Mesothelial cell of epicardium (in vitro differentiated cells): Measurements from ENCODE around the gene NKX2-8. TPM values are rescaled to one million over a fixed set of nuclear protein-coding genes. Genes with fewer than 3 reads are reported as not detected.

Experiments used
- DNase-seq, 2 experiments: peaks; one replicate each; pipeline ENCODE4 v3.0.0; 2021; ENCODE audit warnings: low spot score in 2 of 2; ENCODE audit not compliant: unreplicated experiment in 2 of 2
- H3K27ac Mint-ChIP-seq: 2 replicates; pipeline ENCODE4 v1.8.0; 2021; ENCODE audit warnings: mixed read lengths
- H3K27me3 Mint-ChIP-seq: 2 replicates; pipeline ENCODE4 v1.8.0; 2021; ENCODE audit warnings: low read depth, mixed read lengths
- H3K36me3 Mint-ChIP-seq: 2 replicates; pipeline ENCODE4 v1.8.0; 2021; ENCODE audit warnings: mixed read lengths
- H3K4me1 Mint-ChIP-seq: 2 replicates; pipeline ENCODE4 v1.8.0; 2021; ENCODE audit warnings: mixed read lengths
- H3K4me3 Mint-ChIP-seq: 2 replicates; pipeline ENCODE4 v1.8.0; 2021; ENCODE audit warnings: mild to moderate bottlenecking, moderate library complexity, mixed read lengths
- H3K9me3 Mint-ChIP-seq: 2 replicates; pipeline ENCODE4 v1.8.0; 2021; ENCODE audit warnings: mixed read lengths
- CTCF ChIP-seq: fragments of 200-600 bp; sonication (generic); IDR thresholded peaks from one replicate; pipeline ENCODE4 v1.5.0; 2021; ENCODE audit warnings: antibody characterized with exemption; ENCODE audit not compliant: unreplicated experiment
- total RNA-seq: library from RNA; stranded (reverse); gene quantifications from 3 replicates; pipeline ENCODE4 v1.2.1, GENCODE V29; 2021

The NKX2-8 gene
- total RNA-seq = not detected in 3 replicates

GRCh38 chr14:36582011-36582873 is at the start of gene NKX2-8:
Gene NKX2-8, minus strand, starts transcription at chr14:36582614. Its CDS starts 225 bp downstream, at chr14:36582389.
- peaks cover 61% of the 10 kb centered on the region for H3K27me3 Mint-ChIP-seq
- H3K4me3 Mint-ChIP-seq = peak within 1 kb of the TSS; percentile 62
- H3K36me3 Mint-ChIP-seq = no peaks in the 10 kb centered on the region
- H3K27ac Mint-ChIP-seq = no peak within 1 kb of the TSS
- peaks cover 13% of the 10 kb centered on the region for H3K4me1 Mint-ChIP-seq
- no peak for TF ChIP-seq CTCF
- no peak for DNase-seq
- no peaks in the 10 kb centered on the region for H3K9me3 Mint-ChIP-seq

GRCh38 chr14:36627981-36628380 is 45.6 kb upstream of the NKX2-8 start:
- no peaks in the 10 kb centered on the region for H3K36me3 Mint-ChIP-seq
- DNase-seq = no peak
- no peaks in the 10 kb centered on the region for H3K9me3 Mint-ChIP-seq
- no peak overlapping the region for H3K4me3 Mint-ChIP-seq
- TF ChIP-seq CTCF = no peak
- H3K27ac Mint-ChIP-seq = no peak overlapping the region
- H3K4me1 Mint-ChIP-seq = peaks cover 5% of the 10 kb centered on the region
- peaks cover 66% of the 10 kb centered on the region for H3K27me3 Mint-ChIP-seq

- H3K27ac Mint-ChIP-seq = no peak overlapping the region
- peaks cover 5% of the 10 kb centered on the region for H3K4me1 Mint-ChIP-seq
- DNase-seq = no peak
- peaks cover 60% of the 10 kb centered on the region for H3K27me3 Mint-ChIP-seq
- no peak overlapping the region for H3K4me3 Mint-ChIP-seq
- peaks cover 9% of the 10 kb centered on the region for H3K9me3 Mint-ChIP-seq
- H3K36me3 Mint-ChIP-seq = no peaks in the 10 kb centered on the region
- TF ChIP-seq CTCF = no peak
Observed at GRCh38 chr14:36626151-36626550, 43.7 kb upstream of the NKX2-8 start.

- peaks cover 5% of the 10 kb centered on the region for H3K4me1 Mint-ChIP-seq
- DNase-seq = no peak
- peaks cover 14% of the 10 kb centered on the region for H3K9me3 Mint-ChIP-seq
- no peak overlapping the region for H3K4me3 Mint-ChIP-seq
- H3K27me3 Mint-ChIP-seq = peaks cover 58% of the 10 kb centered on the region
- H3K36me3 Mint-ChIP-seq = no peaks in the 10 kb centered on the region
- TF ChIP-seq CTCF = no peak
- no peak overlapping the region for H3K27ac Mint-ChIP-seq
Observed at GRCh38 chr14:36625436-36625835, 43.0 kb upstream of the NKX2-8 start.

- H3K36me3 Mint-ChIP-seq = no peaks in the 10 kb centered on the region
- peaks cover 5% of the 10 kb centered on the region for H3K4me1 Mint-ChIP-seq
- no peak for TF ChIP-seq CTCF
- peaks cover 56% of the 10 kb centered on the region for H3K27me3 Mint-ChIP-seq
- no peak overlapping the region for H3K4me3 Mint-ChIP-seq
- DNase-seq = no peak
- H3K27ac Mint-ChIP-seq = no peak overlapping the region
- peaks cover 14% of the 10 kb centered on the region for H3K9me3 Mint-ChIP-seq
Observed at GRCh38 chr14:36625014-36625413, 42.6 kb upstream of the NKX2-8 start.
